Measurements from ENCODE around the gene NAA20. TPM values are rescaled to one million over a fixed set of nuclear protein-coding genes. Genes with fewer than 3 reads are reported as not detected.

The NAA20 gene
- total RNA-seq, result 31.0 and 32.8 TPM in 2 replicates

GRCh38 chr20:20017001-20017843, at the start of gene NAA20:
Gene NAA20, plus strand, starts transcription at chr20:20017362. Its CDS starts 35 bp downstream, at chr20:20017397.

GRCh38 chr20:20052074-20052970, 35.2 kb downstream of the NAA20 start, which contains the start of the genes CFAP61 and CRNKL1:
Gene CFAP61, plus strand, starts transcription at chr20:20052532. Its CDS starts 4,122 bp downstream, at chr20:20056654.
Gene CRNKL1, minus strand, starts transcription at chr20:20052466. Its CDS starts 124 bp downstream, at chr20:20052342.

Other genes starting within 250 kb of the NAA20 start
- 22.7 and 24.7 TPM in 2 replicates for gene CRNKL1, start 35.1 kb downstream of the NAA20 start, total RNA-seq
- 0.79 TPM in 1 of 2 replicates, not detected in the other for gene CFAP61, start 35.2 kb downstream of the NAA20 start, total RNA-seq

Measured in placental epithelial cell (primary cell).